Bronchial epithelial cell (primary cell): ENCODE results near the gene SFR1. TPM values are rescaled to one million over a fixed set of nuclear protein-coding genes. Genes with fewer than 3 reads are reported as not detected.
"Not testable (repeated sequence)": the region's sequence is repeated elsewhere in the genome, so short reads cannot be mapped to it uniquely, and the experiment has no call there.

Experiments
- DNase-seq: peaks from one replicate; pipeline ENCODE4 v3.0.0-alpha.2; 2010; ENCODE audit warnings: low read depth
- FAIRE-seq: peaks from 2 replicates; lab custom pipeline; 2011; peaks lifted over from hg19 to GRCh38; lab: Jason Lieb, UNC
- H3K27me3 ChIP-seq: 2 replicates; pipeline ENCODE4 v1.5.1; 2011; ENCODE audit warnings: low read length; ENCODE audit not compliant: control insufficient read depth, insufficient read depth
- H3K36me3 ChIP-seq: 2 replicates; pipeline ENCODE4 v1.5.1; 2011; ENCODE audit warnings: low read length; ENCODE audit not compliant: control insufficient read depth, insufficient read depth
- H3K4me3 ChIP-seq: 2 replicates; pipeline ENCODE4 v1.5.1; 2011; ENCODE audit warnings: mild to moderate bottlenecking, low read depth, low read length, control low read depth
- total RNA-seq: library from RNA; depleted of rRNA; stranded (reverse); fragments of >200 nt; gene quantifications from 2 replicates; pipeline ENCODE4 v1.2.1, GENCODE V29; 2014
- TF ChIP-seq, protein P1 (sequence below): IDR thresholded peaks from 2 replicates; pipeline ENCODE4 v1.5.1; 2011; ENCODE audit warnings: mild to moderate bottlenecking, moderate library complexity, low read length, control low read depth, inconsistent platforms; ENCODE audit not compliant: insufficient read depth, severe bottlenecking

Gene SFR1
- total RNA-seq, 1 donor from 2014 or later = 3.2 TPM

DNA sequence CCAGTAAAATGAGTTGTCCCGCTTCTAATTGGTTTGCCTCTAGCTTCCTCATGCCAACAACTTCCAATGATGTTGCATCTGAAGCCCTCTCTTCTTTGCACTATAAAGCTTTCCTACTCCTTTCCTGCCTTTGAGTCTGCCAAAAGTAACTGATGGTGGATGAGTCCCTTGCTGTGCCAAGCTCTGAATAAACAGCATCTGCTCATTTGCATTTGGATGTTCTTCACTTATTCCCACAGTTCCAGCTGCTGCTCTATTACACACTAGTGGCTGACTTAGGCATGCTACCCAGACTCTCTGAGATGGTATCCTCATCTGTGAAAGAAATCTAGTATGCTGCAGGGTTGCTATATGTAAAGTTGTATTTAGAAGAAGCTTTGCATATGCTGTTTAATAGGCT is 24.9 kb downstream of the SFR1 start:
- Histone ChIP-seq H3K4me3 (no peak overlapping the region), H3K36me3 (no peaks in the 10 kb centered on the region), H3K27me3 (no peaks in the 10 kb centered on the region)
- TF ChIP-seq, protein P1, sequence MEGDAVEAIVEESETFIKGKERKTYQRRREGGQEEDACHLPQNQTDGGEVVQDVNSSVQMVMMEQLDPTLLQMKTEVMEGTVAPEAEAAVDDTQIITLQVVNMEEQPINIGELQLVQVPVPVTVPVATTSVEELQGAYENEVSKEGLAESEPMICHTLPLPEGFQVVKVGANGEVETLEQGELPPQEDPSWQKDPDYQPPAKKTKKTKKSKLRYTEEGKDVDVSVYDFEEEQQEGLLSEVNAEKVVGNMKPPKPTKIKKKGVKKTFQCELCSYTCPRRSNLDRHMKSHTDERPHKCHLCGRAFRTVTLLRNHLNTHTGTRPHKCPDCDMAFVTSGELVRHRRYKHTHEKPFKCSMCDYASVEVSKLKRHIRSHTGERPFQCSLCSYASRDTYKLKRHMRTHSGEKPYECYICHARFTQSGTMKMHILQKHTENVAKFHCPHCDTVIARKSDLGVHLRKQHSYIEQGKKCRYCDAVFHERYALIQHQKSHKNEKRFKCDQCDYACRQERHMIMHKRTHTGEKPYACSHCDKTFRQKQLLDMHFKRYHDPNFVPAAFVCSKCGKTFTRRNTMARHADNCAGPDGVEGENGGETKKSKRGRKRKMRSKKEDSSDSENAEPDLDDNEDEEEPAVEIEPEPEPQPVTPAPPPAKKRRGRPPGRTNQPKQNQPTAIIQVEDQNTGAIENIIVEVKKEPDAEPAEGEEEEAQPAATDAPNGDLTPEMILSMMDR = no peak
- FAIRE-seq = no peak
- no peak for DNase-seq

DNA sequence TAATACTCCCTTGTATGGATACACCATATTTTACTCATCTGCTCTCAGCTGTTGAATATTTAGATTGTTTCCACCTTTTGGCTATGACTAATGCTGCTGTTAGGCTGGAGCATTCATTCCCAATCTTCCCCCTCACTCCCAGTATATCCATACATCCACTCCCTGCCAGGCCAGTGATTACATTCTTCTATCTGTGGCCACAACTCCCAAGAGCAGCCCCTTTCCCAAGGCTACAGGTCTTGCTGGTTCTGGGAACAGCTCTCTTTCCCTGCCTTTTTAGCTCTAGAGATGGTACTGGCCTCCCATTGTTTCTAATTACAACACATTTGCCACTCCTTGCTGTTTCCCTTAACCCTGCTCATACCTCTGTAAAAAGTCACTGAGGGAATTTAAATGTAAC is 28.2 kb downstream of the SFR1 start:
- Histone ChIP-seq H3K36me3 (no peaks in the 10 kb centered on the region), H3K4me3 (no peak overlapping the region), H3K27me3 (no peaks in the 10 kb centered on the region)
- DNase-seq = peak; percentile 13
- FAIRE-seq = no peak
- TF ChIP-seq, protein P1 = no peak

DNA sequence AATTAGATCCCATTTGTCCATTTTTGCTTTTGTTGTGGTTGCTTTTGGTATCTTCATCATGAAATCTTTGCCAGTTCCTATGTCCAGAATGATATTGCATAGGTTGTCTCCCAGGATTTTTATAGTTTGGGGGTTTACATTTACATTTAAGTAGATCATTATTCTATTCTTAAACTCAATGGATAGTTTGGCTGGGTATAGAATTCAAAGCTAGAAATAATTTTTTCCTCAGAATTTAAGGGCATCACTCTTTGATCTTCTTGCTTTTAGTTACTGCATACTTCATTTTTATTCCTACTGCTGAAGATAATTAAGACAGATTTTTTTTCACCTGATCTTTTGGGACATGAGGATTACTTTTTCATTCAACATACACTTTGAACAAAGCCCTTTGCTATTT is 29.8 kb downstream of the SFR1 start:
- DNase-seq = no peak
- TF ChIP-seq, protein P1 = no peak
- Histone ChIP-seq H3K4me3 (no peak overlapping the region), H3K36me3 (no peaks in the 10 kb centered on the region), H3K27me3 (no peaks in the 10 kb centered on the region)
- FAIRE-seq = no peak

DNA sequence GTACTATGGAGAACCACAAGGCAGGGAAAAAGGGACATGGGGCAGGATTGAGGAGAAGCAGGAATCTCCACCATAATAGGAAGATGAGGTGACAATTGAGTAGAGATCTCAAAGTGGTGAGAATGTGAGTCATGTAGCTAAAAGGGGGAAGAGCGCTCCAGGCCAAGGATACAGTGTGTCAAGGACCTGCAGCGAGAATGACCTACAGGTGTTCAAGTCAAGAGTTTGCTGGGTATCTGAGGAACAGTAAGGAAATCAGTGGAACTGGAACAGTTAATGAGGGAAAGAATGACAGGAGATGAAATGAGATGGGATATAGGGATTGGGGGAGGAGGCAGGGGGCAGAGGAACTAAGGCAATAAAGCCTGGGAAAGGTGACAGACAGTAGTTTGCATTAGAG is 33.6 kb downstream of the SFR1 start:
- Histone ChIP-seq H3K27me3 (no peaks in the 10 kb centered on the region), H3K4me3 (no peak overlapping the region), H3K36me3 (no peaks in the 10 kb centered on the region)
- FAIRE-seq (peak; percentile 50), DNase-seq (no peak)
- TF ChIP-seq, protein P1 = no peak

DNA sequence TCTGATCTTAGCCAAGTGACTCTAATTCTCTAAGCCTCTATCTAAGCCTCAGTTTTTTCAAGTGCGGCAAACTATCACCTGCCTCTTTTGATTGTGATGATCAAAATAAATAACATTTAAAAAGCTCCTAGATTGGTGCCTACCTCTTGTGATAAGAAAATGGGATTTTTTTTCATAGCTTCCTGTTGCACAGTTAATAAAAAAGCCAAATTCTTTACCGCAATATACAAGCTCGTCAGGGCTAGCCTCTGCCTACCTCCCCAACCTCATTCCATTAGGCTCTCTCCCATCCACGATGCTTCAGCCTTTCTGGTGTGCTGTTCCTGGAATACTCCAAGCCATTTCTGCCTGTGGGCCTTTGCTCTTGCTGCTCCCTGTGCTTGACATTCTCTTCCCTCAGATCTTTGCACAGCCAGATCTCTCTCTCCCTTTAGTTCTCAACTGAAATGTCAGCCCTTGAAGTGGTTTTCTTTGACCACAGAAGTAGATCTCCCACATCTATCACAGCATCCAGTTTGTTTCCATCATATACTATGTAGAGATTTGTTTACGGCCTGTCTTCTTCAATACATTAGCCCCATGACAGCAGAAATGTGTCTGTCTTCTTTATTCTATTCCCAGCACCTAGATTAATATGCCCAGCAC is 48.8 kb downstream of the SFR1 start:
- DNase-seq (no peak), FAIRE-seq (no peak)
- Histone ChIP-seq H3K27me3 (peaks cover 2% of the 10 kb centered on the region), H3K4me3 (no peak overlapping the region), H3K36me3 (no peaks in the 10 kb centered on the region)
- TF ChIP-seq, protein P1 = no peak

DNA sequence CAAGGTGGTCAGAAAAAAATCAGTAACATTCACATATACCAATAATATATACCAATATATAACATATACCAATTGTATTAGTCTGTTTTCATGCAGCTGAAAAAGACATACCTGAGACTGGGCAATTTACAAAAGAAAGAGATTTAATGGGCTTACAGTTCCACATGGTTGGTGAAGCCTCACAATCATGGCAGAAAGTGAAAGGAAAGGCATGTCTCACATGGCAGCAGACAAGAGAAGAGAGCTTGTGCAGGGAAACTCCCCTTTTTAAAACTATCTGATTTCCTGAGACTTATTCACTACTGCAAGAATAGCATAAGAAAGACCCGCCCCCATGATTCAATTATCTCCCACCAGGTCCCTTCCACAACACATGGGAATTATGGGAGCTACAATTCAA is 52.2 kb downstream of the SFR1 start:
- DNase-seq, H3K36me3 ChIP-seq, H3K4me3 ChIP-seq, FAIRE-seq, H3K27me3 ChIP-seq: not testable (repeated sequence)

Other genes with a start within 250 kb of the SFR1 start
- gene STN1, start 204.0 kb upstream of the SFR1 start, total RNA-seq = 40.7 and 67.7 TPM in 2 replicates
- 85.3 and 112 TPM in 2 replicates for gene SLK, start 155.0 kb upstream of the SFR1 start, total RNA-seq
- gene COL17A1, start 36.3 kb upstream of the SFR1 start, total RNA-seq = 594 and 626 TPM in 2 replicates
- gene CFAP43, start 110.2 kb downstream of the SFR1 start, total RNA-seq = 0.26 and 0.38 TPM in 2 replicates
- 75.8 and 158 TPM in 2 replicates for gene GSTO1, start 132.7 kb downstream of the SFR1 start, total RNA-seq
- gene GSTO2, start 147.0 kb downstream of the SFR1 start, total RNA-seq = 24.7 and 29.2 TPM in 2 replicates
- gene ITPRIP, start 216.3 kb downstream of the SFR1 start, total RNA-seq = 12.9 and 30.7 TPM in 2 replicates
- 0.53 and 1.2 TPM in 2 replicates for gene CFAP58, start 231.7 kb downstream of the SFR1 start, total RNA-seq